DND-41 (cell line): Measurements from ENCODE around the gene CACNB1.

Source experiments
- CTCF ChIP-seq: IDR thresholded peaks from 2 replicates; pipeline ENCODE4 v1.5.1; 2012; ENCODE audit warnings: borderline replicate concordance, low read length, moderate library complexity, mild to moderate bottlenecking; ENCODE audit not compliant: poor library complexity, severe bottlenecking; ENCODE audit errors: extremely low read depth
- EZH2 ChIP-seq: IDR thresholded peaks from 3 replicates; pipeline ENCODE4 v1.6.1; 2012; ENCODE audit warnings: borderline replicate concordance, low read depth, mild to moderate bottlenecking, moderate library complexity, low read length, inconsistent platforms; ENCODE audit not compliant: severe bottlenecking

GRCh38 chr17:39181303-39181702 is 16.2 kb downstream of the CACNB1 start:
- TF ChIP-seq CTCF (no peak), EZH2 (no peak)
